Hepatocyte (in vitro differentiated cells): ENCODE measurements around the gene OR6C75.

Experiments
- EZH2 ChIP-seq: fragments of 200-600 bp; sonication (generic); IDR thresholded peaks from 2 replicates; pipeline ENCODE4 v1.6.1; 2016; ENCODE audit warnings: antibody characterized with exemption, mild to moderate bottlenecking, borderline replicate concordance
- EZH2phosphoT487 ChIP-seq: fragments of 200-600 bp; sonication (generic); IDR thresholded peaks from one replicate; pipeline ENCODE4 v1.6.1; 2018; ENCODE audit warnings: antibody characterized with exemption, mild to moderate bottlenecking, low read depth, moderate library complexity; ENCODE audit not compliant: unreplicated experiment, severe bottlenecking
- TF ChIP-seq, protein P1 (sequence below): fragments of 200-600 bp; sonication (generic); IDR thresholded peaks from 2 replicates; pipeline ENCODE4 v1.5.1; 2016; ENCODE audit warnings: antibody characterized with exemption, mild to moderate bottlenecking; ENCODE audit not compliant: poor library complexity

DNA sequence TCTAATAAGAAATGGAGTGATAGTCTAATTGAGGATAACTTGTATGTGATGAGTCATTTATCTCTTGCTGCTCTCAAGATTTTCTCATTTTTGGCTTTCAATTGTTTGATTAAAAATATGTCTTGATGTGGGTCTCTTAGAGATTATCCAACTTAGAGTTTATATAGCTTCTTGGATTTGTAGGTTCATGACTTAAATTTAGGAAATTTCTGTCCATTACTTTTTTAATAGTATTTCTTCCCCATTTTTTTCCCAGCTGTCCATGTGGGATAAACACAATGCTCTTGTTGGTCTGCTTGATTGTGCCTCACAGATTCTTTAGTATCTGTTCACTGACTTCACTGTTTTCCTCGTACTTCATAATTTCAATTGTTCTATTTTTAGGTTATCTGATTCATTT is 45.1 kb downstream of the OR6C75 start:
- no peak for TF ChIP-seq EZH2phosphoT487
- TF ChIP-seq, protein P1, sequence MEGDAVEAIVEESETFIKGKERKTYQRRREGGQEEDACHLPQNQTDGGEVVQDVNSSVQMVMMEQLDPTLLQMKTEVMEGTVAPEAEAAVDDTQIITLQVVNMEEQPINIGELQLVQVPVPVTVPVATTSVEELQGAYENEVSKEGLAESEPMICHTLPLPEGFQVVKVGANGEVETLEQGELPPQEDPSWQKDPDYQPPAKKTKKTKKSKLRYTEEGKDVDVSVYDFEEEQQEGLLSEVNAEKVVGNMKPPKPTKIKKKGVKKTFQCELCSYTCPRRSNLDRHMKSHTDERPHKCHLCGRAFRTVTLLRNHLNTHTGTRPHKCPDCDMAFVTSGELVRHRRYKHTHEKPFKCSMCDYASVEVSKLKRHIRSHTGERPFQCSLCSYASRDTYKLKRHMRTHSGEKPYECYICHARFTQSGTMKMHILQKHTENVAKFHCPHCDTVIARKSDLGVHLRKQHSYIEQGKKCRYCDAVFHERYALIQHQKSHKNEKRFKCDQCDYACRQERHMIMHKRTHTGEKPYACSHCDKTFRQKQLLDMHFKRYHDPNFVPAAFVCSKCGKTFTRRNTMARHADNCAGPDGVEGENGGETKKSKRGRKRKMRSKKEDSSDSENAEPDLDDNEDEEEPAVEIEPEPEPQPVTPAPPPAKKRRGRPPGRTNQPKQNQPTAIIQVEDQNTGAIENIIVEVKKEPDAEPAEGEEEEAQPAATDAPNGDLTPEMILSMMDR, result no peak
- no peak for TF ChIP-seq EZH2
